SK-N-SH (cell line): ENCODE results near the gene SENP3. TPM values are rescaled to one million over a fixed set of nuclear protein-coding genes. Genes with fewer than 3 reads are reported as not detected.

Source experiments
- CTCF ChIA-PET: fragments of 300-600, 350-600 bp; formaldehyde crosslinking; extraction: SDS; loops from one replicate; lab custom pipeline; 2021; lab: Yijun Ruan, JAX
- POLR2A ChIA-PET: fragments of 350-600 bp; sonication (Branson Sonifier 250); formaldehyde crosslinking; extraction: SDS; loops from one replicate; lab custom pipeline; 2020; ENCODE audit warnings: antibody characterized with exemption, inconsistent platforms; lab: Yijun Ruan, JAX
- DNase-seq: peaks from one replicate; pipeline ENCODE4 v3.0.0; 2012
- H2AFZ ChIP-seq: fragments of 200-600 bp; sonication (generic); 2 replicates; pipeline ENCODE4 v1.8.1; 2016; ENCODE audit warnings: antibody characterized with exemption, mild to moderate bottlenecking, low read depth
- H3F3A ChIP-seq: fragments of 200-600 bp; sonication (generic); replicated peaks from 2 replicates; pipeline ENCODE3; 2016; ENCODE audit warnings: antibody characterized with exemption, mild to moderate bottlenecking; ENCODE audit not compliant: insufficient read depth
- H3K27ac ChIP-seq, 2 experiments: fragments of 200-500 bp in 1 of 2; fragments of 200-600 bp in 1 of 2; sonication (Bioruptor generic) in 1 of 2; sonication (generic), shearing (Covaris generic) in 1 of 2; 2 replicates each; pipeline versions ENCODE4 v1.5.1 to v1.6.1; 2014 to 2016; ENCODE audit warnings: low read depth in 2 of 2, inconsistent platforms in 1 of 2, low read length in 1 of 2, mild to moderate bottlenecking in 1 of 2, mixed read lengths in 1 of 2
- H3K27me3 ChIP-seq: fragments of 200-600 bp; sonication (generic), shearing (Covaris generic); 2 replicates; pipeline ENCODE4 v1.6.1; 2016; ENCODE audit warnings: mixed run types; ENCODE audit not compliant: insufficient read depth
- H3K36me3 ChIP-seq, 2 experiments: fragments of 200-500 bp in 1 of 2; fragments of 200-600 bp in 1 of 2; sonication (Bioruptor generic) in 1 of 2; sonication (generic) in 1 of 2; replicated peaks in 1 of 2; 2 replicates each; pipeline versions ENCODE3 to v1.5.1; 2014 to 2016; ENCODE audit warnings: low read length in 1 of 2, mild to moderate bottlenecking in 1 of 2; ENCODE audit not compliant: insufficient read depth in 2 of 2, control insufficient read depth in 1 of 2
- H3K4me1 ChIP-seq, 2 experiments: fragments of 200-500 bp in 1 of 2; fragments of 200-600 bp in 1 of 2; sonication (Bioruptor generic) in 1 of 2; sonication (generic), shearing (Covaris generic) in 1 of 2; 2 replicates each; pipeline versions ENCODE4 v1.5.1 to v1.6.1; 2014 to 2016; ENCODE audit warnings: low read depth in 1 of 2, low read length in 1 of 2, mixed run types in 1 of 2; ENCODE audit not compliant: insufficient read depth in 2 of 2, control insufficient read depth in 1 of 2
- H3K4me2 ChIP-seq: fragments of 200-600 bp; sonication (generic), shearing (Covaris generic); 2 replicates; pipeline ENCODE4 v1.6.1; 2017; ENCODE audit warnings: mixed run types
- H3K4me3 ChIP-seq, 2 experiments: fragments of 200-500 bp in 1 of 2; fragments of 200-600 bp in 1 of 2; sonication (Bioruptor generic) in 1 of 2; sonication (generic), shearing (Covaris generic) in 1 of 2; 2 replicates each; pipeline versions ENCODE4 v1.5.1 to v1.8.1; 2014 to 2016; ENCODE audit warnings: low read depth in 2 of 2, inconsistent platforms in 1 of 2, low read length in 1 of 2, mild to moderate bottlenecking in 1 of 2, mixed read lengths in 1 of 2, moderate library complexity in 1 of 2
- H3K79me2 ChIP-seq: fragments of 200-600 bp; sonication (generic); 2 replicates; pipeline ENCODE4 v1.8.1; 2017; ENCODE audit warnings: mild to moderate bottlenecking; ENCODE audit not compliant: insufficient read depth
- H3K9ac ChIP-seq: fragments of 200-600 bp; sonication (generic); 2 replicates; pipeline ENCODE4 v1.6.1; 2017; ENCODE audit warnings: mixed run types
- H3K9me2 ChIP-seq: fragments of 200-600 bp; sonication (generic); 2 replicates; pipeline ENCODE4 v1.6.1; 2017; ENCODE audit warnings: mixed run types
- H3K9me3 ChIP-seq: fragments of 200-600 bp; sonication (generic); 2 replicates; pipeline ENCODE4 v1.6.1; 2017; ENCODE audit warnings: mixed run types, mild to moderate bottlenecking, moderate library complexity
- H4K20me1 ChIP-seq: fragments of 200-600 bp; sonication (generic); 2 replicates; pipeline ENCODE4 v1.6.1; 2017; ENCODE audit warnings: mild to moderate bottlenecking, mixed run types; ENCODE audit not compliant: insufficient read depth
- CTCF ChIP-seq: fragments of 200-600 bp; sonication (generic); IDR thresholded peaks from 2 replicates; pipeline ENCODE4 v1.6.1; 2017; ENCODE audit warnings: antibody characterized with exemption, mild to moderate bottlenecking, moderate library complexity
- ELF1 ChIP-seq: IDR thresholded peaks from 2 replicates; pipeline ENCODE4 v1.4.0; 2012
- EP300 ChIP-seq, 2 experiments: IDR thresholded peaks; 2 replicates each; pipeline versions ENCODE4 v1.4.0 to v1.6.1; 2012; ENCODE audit warnings: borderline replicate concordance in 1 of 2, low read depth in 1 of 2, low read length in 1 of 2
- EZH2phosphoT487 ChIP-seq: fragments of 200-600 bp; sonication (generic); IDR thresholded peaks from 2 replicates; pipeline ENCODE4 v1.6.1; 2017; ENCODE audit warnings: low read depth, mixed run types, mild to moderate bottlenecking, antibody characterized with exemption, moderate library complexity, borderline replicate concordance
- FOXJ3 ChIP-seq: sonication (generic); formaldehyde crosslinking; IDR thresholded peaks from 2 replicates; pipeline ENCODE4 v1.5.1; 2020; ENCODE audit warnings: mild to moderate bottlenecking, missing genetic modification reagents
- GABPA ChIP-seq: IDR thresholded peaks from 2 replicates; pipeline ENCODE4 v1.4.0; 2012; ENCODE audit warnings: low read depth, mild to moderate bottlenecking
- JUND ChIP-seq: IDR thresholded peaks from 2 replicates; pipeline ENCODE4 v1.4.0; 2012
- MEF2A ChIP-seq: IDR thresholded peaks from 2 replicates; pipeline ENCODE4 v1.4.0; 2012; ENCODE audit warnings: low read depth, borderline replicate concordance
- MXI1 ChIP-seq: IDR thresholded peaks from 2 replicates; pipeline ENCODE4 v1.6.1; 2012; ENCODE audit warnings: mild to moderate bottlenecking, low read depth, low read length, improper control_type of control experiment
- NFIC ChIP-seq: IDR thresholded peaks from 2 replicates; pipeline ENCODE4 v1.4.0; 2012; ENCODE audit warnings: borderline replicate concordance
- NRF1 ChIP-seq: IDR thresholded peaks from 2 replicates; pipeline ENCODE4 v1.6.1; 2012; ENCODE audit warnings: low read depth, mild to moderate bottlenecking, low read length
- POLR2AphosphoS5 ChIP-seq: IDR thresholded peaks from 2 replicates; pipeline ENCODE4 v1.6.1; 2012; ENCODE audit warnings: low read depth, low read length
- RAD21 ChIP-seq: IDR thresholded peaks from 2 replicates; pipeline ENCODE4 v1.6.1; 2012; ENCODE audit warnings: mild to moderate bottlenecking, low read length
- RXRA ChIP-seq: IDR thresholded peaks from 2 replicates; pipeline ENCODE4 v1.4.0; 2012; ENCODE audit warnings: low read depth, mild to moderate bottlenecking, borderline replicate concordance
- SIN3A ChIP-seq: IDR thresholded peaks from 2 replicates; pipeline ENCODE4 v1.6.1; 2012; ENCODE audit warnings: low read depth, mild to moderate bottlenecking, low read length, moderate library complexity, borderline replicate concordance
- TAF1 ChIP-seq: IDR thresholded peaks from 2 replicates; pipeline ENCODE4 v1.6.1; 2012; ENCODE audit warnings: low read depth, mild to moderate bottlenecking, low read length, moderate library complexity, borderline replicate concordance
- TEAD4 ChIP-seq: IDR thresholded peaks from 2 replicates; pipeline ENCODE4 v1.4.0; 2012; ENCODE audit warnings: mild to moderate bottlenecking, borderline replicate concordance; ENCODE audit not compliant: insufficient read depth
- USF2 ChIP-seq: fragments of 150-350 bp; IDR thresholded peaks from 2 replicates; pipeline ENCODE4 v1.6.1; 2017; ENCODE audit warnings: antibody characterized with exemption, low read length, low read depth, borderline replicate concordance
- YY1 ChIP-seq: IDR thresholded peaks from 2 replicates; pipeline ENCODE4 v1.4.0; 2012; ENCODE audit warnings: low read depth, mild to moderate bottlenecking
- WGBS: methylation state at CpG from one replicate; pipeline ENCODE4 v1.1.6; 2017; ENCODE audit warnings: low lambda C conversion rate; 5-methylcytosine and 5-hydroxymethylcytosine counted together
- polyA plus RNA-seq, 3 experiments: library from polyadenylated mRNA; depleted of rRNA; stranded (reverse); fragments of >200 nt; gene quantifications; 2 replicates each; pipeline ENCODE4 v1.2.3, GENCODE V29; 2012
- TF ChIP-seq, protein P1 (sequence below): fragments of 150-350 bp; IDR thresholded peaks from 2 replicates; pipeline ENCODE4 v1.6.1; 2016; ENCODE audit warnings: mild to moderate bottlenecking, low read depth, low read length

Gene SENP3
- polyA plus RNA-seq, 1 of the 3 experiments (the other 2 are of a cell fraction), result 80.8 TPM

- no peak for DNase-seq
- no peak overlapping the region for H3K27ac ChIP-seq
- no peaks in the 10 kb centered on the region for H3K9me2 ChIP-seq
- CTCF ChIA-PET, result interaction anchor here (0.9 to 5.9 kb wide), 3 partner anchors 9 to 55 kb away, joined by 5 to 40 read pairs (median 5); partner anchors contain the start of gene SENP3
- H3K36me3 ChIP-seq, result peaks cover 56 to 58% of the 10 kb centered on the region in 2 experiments
- no peak overlapping the region for H3K4me2 ChIP-seq
- H3F3A ChIP-seq, result peaks cover 35% of the 10 kb centered on the region
- H3K4me1 ChIP-seq, result peaks cover 1 to 18% of the 10 kb centered on the region in 2 experiments
- TF ChIP-seq EZH2phosphoT487, result no peak
- no peak for TF ChIP-seq TEAD4
- no peak for TF ChIP-seq USF2
- no peak for TF ChIP-seq EP300 (IDR thresholded peaks at IDR 0.05; ENCODE audit: borderline replicate concordance in 1 of 2, low read depth in 1 of 2, low read length in 1 of 2)
- TF ChIP-seq GABPA, result no peak
- TF ChIP-seq NRF1, result no peak
- TF ChIP-seq MXI1, result no peak
- TF ChIP-seq, protein P1, sequence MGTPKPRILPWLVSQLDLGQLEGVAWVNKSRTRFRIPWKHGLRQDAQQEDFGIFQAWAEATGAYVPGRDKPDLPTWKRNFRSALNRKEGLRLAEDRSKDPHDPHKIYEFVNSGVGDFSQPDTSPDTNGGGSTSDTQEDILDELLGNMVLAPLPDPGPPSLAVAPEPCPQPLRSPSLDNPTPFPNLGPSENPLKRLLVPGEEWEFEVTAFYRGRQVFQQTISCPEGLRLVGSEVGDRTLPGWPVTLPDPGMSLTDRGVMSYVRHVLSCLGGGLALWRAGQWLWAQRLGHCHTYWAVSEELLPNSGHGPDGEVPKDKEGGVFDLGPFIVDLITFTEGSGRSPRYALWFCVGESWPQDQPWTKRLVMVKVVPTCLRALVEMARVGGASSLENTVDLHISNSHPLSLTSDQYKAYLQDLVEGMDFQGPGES, result no peak
- TF ChIP-seq FOXJ3 (CRISPR knock-in tag), result no peak
- TF ChIP-seq SIN3A, result no peak
- no peak for TF ChIP-seq TAF1
- no peak for TF ChIP-seq CTCF
- no peak for TF ChIP-seq RXRA
- no peak for TF ChIP-seq JUND
- no peak for TF ChIP-seq YY1
- TF ChIP-seq ELF1, result no peak
- TF ChIP-seq POLR2AphosphoS5, result no peak
- TF ChIP-seq MEF2A, result no peak
- no peak for TF ChIP-seq RAD21
- no peak for TF ChIP-seq NFIC
- peaks cover 68% of the 10 kb centered on the region for H3K79me2 ChIP-seq
- H4K20me1 ChIP-seq, result peaks cover 15% of the 10 kb centered on the region
- H3K4me3 ChIP-seq, result no peak overlapping the region
- no peak overlapping the region for H2AFZ ChIP-seq
- no peaks in the 10 kb centered on the region for H3K27me3 ChIP-seq
- H3K9ac ChIP-seq, result no peak overlapping the region
- POLR2A ChIA-PET, result no interaction called here
- no peaks in the 10 kb centered on the region for H3K9me3 ChIP-seq
- WGBS, result 88% methylated on average over 5 of the region's 5 CpGs
Measured at GRCh38 chr17:7569571-7569970, 7.9 kb downstream of the SENP3 start.
